ENCODE data around the gene NUP62.
"Not testable (repeated sequence)": the region's sequence is repeated elsewhere in the genome, so short reads cannot be mapped to it uniquely, and the experiment has no call there.

GRCh38 chr19:49960980-49961379 lies 31.7 kb upstream of the NUP62 start, which contains the start of gene SIGLEC11:
- TF ChIP-seq CTCF (IDR thresholded peaks at IDR 0.05; ENCODE audit: control extremely low read depth in 1 of 3, insufficient read depth in 1 of 3, low read depth in 1 of 3, low read length in 3 of 3); KDM1A (IDR thresholded peaks at IDR 0.05; ENCODE audit: borderline replicate concordance, low read length): not testable (repeated sequence)

Measured in H1 (cell line).